NCI-H526 (cell line): ENCODE measurements around the gene PDZD4.
"Not testable (repeated sequence)": the region's sequence is repeated elsewhere in the genome, so short reads cannot be mapped to it uniquely, and the experiment has no call there.

Source experiments
- DNase-seq, 2 experiments: peaks; one replicate each; lab custom pipeline; 2025; lab: John Stamatoyannopoulos, UW

Gene PDZD4

GRCh38 chrX:153832728-153833127, 2.4 kb upstream of the PDZD4 start:
- no peak for DNase-seq

DNA sequence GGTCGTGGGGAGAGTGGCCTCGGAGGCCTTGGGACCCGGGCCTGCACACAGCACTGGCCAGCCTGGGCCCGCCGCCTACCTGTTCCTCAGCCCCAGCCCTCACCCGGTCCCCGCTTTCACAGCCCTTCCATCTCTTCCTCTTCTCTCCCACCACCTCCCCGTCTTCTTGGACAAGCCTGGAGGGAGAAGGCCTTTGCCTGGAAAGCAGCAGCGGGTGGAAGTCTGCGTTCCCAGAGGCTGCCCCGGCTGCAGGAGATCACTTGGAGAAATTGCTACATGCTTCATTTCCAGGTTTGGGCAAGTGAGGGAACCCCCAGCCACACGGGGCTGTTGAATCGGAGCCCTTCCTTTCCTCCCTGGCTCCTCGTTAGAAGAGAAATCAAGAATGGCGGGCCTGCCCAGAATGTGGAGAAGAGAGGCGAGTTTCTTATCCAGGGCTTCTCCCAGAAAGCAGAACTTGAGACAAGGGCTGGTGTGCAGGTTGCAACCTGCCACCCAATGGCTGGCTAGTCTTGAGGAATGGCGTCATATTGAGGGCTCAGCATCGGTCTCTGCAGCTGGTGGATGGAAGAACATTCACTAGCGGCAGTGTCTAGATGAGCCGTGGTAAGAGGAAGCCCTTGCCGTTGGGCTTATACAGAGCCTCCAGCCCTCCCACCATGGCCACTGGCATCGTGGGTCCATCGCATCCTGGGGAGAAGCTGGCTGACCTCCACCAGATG, 1.2 kb upstream of the PDZD4 start:
- DNase-seq, result no peak

GRCh38 chrX:153830640-153831428, 490 bp upstream of the PDZD4 start:
- DNase-seq, result peak in 1 of 2 experiments; percentile 52

GRCh38 chrX:153829549-153829798, 870 bp downstream of the PDZD4 start:
- DNase-seq, result no peak

GRCh38 chrX:153828723-153829548, 1.4 kb downstream of the PDZD4 start:
- peak in 1 of 2 experiments; percentile 60 for DNase-seq

DNA sequence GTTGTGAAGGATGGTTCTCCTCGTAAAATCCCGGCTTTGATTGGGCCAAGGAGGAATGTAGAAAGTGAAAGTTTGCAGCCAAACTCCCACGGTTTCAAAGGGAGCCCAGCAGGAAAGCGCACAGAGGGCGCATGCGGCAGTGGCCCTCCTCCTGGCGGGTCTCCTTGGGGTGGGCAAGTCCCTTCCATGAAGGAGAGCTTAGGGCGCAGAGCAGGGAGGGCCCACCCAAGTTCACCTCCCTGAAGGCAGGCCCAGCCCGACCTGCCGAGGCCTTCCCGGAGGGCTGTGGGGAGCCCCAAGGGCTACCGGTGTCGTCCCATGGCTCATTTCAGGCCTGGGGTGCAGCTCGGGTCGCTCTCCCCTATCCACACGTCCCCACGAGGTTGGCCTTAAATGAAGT, 2.0 kb downstream of the PDZD4 start:
- no peak for DNase-seq

DNA sequence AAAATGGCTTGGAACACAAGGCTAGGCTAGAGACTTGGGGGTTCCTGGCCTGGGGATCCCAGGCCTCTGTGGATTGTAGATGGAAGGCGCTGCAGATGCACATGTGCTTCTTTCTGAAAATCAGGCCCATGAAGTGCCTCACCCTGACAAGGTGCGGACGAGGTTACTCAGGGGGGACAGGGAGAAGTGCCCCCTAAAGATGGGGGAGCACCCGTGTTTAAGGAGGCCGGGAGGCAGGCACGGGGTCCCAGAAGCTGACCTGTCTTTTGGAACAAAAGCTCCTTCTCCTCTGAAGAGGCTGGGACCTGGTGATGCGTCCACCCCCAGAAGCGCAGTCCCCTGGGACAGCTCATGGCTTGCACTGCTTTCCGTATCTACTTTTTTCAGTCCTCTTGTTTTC, 2.4 kb downstream of the PDZD4 start:
- DNase-seq, result no peak

DNA sequence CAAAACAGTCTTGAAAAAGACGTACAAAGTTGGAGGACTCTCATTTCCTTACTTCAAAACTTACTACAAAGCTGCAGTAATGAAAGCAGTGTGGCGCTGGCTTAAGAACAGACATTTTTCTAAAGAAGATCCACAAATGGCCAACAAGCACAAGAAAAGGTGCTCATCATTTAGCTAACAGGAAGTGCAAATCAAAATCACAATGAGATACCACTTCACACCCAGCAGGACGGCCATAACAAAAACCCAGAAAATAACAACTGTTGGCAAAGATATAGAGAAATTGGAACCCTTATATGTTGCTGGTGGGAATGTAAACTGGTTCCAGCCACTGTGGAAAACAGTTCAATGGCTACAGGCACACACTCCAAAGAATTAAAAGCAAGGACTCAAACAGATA, 3.3 kb downstream of the PDZD4 start:
- DNase-seq, result no peak

DNA sequence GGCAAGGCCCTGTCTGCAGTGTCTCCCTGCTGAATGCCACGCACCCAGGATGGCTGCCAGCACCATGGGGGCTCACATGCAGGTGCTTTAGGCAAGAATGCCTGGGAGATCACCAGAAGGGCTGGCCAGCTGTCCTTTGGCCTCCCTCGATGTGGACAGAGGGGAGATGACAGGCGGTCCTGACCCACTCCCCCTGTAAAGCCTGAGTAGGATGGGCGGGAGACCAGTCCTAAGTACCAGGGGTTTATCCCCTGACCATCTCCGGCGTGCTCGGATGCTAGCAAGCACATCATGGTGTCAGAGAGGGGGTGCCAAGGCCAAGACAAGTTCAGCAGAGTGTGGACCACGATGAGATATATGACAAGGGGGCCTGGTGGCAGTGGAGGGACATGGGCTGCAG, 5.3 kb downstream of the PDZD4 start:
- no peak for DNase-seq

DNA sequence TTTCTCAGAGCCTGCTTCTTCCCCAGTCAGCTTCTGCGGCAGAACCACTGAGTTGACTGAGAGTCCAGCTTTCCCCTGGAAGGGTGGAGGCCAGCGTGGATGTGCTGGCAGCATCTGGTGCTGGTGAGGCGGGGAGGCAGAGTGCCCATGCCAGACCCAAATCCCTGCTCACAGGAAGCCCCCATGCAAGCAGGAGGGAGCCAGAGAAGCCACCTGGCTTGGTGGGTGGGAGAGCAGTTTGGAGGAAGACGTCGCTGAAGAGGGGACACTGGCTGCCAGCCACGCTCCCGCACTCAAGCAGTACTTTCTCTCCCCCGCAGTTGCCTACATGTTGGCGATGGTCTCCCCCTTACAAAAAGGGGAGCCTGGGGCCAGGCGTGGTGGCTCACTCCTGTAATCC, 6.0 kb downstream of the PDZD4 start:
- no peak for DNase-seq

GRCh38 chrX:153821066-153821465, 9.3 kb downstream of the PDZD4 start:
- DNase-seq, result no peak

DNA sequence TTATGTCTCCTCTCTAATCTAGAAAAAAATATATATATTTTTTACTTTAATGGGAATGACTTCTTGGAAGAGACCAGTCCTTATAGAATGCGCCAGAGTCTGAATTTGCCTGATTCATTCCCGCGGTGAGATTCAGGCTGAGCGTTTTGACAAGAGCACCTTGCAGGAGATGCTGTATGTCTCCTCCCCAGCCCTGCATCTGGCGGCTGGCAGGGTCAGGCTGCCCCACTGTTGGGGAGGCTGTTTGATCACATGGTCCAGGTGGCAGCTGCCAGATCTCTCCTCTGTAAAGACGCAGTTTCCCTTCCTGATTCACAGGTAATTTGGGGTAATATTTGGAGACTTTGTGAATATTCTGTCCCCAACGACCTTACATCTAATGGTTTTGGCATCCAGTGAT, 9.7 kb downstream of the PDZD4 start:
- peak in 1 of 2 experiments; percentile 41 for DNase-seq

DNA sequence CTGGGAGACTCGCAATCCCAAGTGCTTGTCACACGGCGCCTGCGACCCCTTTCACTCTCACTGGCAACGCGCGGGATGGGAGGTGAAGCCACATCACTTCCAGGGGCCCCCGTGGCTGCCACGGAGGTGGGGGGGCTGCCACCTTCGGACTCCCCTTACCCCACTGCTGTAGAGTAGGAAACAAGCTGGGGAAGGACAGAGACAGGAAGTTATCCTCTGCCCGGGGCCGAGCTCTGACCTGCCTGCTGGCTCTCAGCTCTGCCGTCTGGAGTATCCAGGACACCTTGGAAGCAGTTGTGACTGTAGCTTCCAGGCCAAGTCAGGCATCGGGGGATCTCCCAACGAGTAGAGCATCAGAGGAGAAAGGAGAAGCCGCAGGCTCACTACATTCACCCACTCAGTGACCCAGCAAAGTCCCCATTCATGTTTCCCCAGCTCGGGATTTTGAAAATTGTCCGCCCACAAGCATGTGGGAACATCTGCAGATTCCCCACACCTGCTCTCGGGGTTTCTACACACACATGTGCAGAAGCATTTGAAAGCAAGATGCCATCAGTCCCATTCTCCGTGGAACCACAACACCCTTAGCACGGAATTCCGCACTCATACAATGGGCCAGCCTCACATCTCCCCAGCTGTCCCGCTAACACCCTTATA, 10.8 kb downstream of the PDZD4 start:
- no peak for DNase-seq

GRCh38 chrX:153818571-153819383, 11.6 kb downstream of the PDZD4 start:
- DNase-seq, result peak in 1 of 2 experiments; percentile 72

DNA sequence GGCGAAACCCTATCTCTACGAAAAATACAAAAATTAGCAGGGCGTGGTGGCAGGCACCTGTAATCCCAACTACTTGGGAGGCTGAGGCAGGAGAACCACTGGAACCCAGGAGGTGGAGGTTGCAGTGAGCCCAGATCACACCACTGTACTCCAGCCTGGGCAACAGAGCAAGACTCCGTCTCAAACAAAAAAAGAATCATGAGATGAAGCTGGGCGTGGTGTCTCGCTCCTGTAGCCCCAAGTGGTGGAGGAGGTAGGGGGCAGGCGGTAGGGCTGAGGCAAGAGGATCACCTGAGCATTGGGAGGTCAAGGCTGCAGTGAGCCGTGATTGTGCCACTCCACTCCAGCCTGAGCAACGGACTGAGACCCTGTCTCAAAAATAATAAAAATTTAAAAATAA, 12.3 kb downstream of the PDZD4 start:
- not testable (repeated sequence) for DNase-seq

- no peak for DNase-seq
Observed at GRCh38 chrX:153816831-153817690, 13.3 kb downstream of the PDZD4 start.

- DNase-seq, result no peak
Observed at GRCh38 chrX:153814591-153815315, 15.6 kb downstream of the PDZD4 start.

GRCh38 chrX:153813161-153813560, 17.2 kb downstream of the PDZD4 start:
- no peak for DNase-seq

DNA sequence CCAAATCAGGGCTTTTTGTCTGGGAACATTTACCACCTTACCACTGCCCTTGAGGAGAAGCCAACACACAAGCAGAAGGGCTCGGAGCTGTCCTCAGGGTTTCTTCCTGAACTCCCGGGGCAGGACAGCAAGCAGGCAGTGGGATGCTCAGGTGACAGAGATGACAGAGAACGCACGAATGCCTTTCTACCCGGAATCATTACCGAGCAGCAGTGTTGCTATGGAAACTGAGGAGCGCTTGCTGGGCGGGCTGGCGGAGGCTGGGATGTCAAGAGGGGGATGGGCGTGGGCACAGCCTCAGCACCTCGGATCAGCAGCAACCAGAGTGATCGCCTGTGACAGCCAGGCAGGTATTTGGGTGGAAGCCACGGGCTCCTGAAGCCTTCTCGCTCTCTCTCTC, 18.1 kb downstream of the PDZD4 start:
- DNase-seq, result no peak

DNA sequence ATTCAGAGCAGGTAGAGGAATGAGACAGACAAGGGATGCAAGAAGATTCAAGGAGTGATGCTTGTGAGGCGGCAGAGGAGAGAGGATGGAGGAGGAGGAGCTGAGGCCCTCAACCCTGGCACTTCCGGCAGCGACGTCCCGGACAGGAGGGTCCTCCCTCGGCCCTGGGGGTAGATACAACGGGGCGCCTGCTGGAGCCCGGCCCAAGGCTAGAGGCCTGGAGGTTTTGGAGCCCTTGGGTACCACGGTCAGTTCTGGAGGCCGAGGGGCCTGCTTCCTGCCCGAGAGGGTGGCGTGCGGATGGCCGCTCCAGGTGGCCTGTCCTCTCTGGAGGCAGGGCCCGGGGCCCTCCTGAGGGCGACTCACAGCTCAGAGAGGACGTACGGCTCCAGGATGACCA, 22.4 kb downstream of the PDZD4 start:
- DNase-seq, result no peak
